MCF 10A (cell line): ENCODE measurements around the gene MGAT5. TPM values are rescaled to one million over a fixed set of nuclear protein-coding genes. Genes with fewer than 3 reads are reported as not detected.

Experiments
- BruUV-seq: library from RNA; stranded (reverse); fragments of 400-500 nt; replicated peaks from 2 replicates; lab custom pipeline; 2021; lab: Mats Ljungman, UMichigan
- CTCF ChIA-PET: fragments of 300-600 bp; sonication (Branson Sonifier 250); formaldehyde crosslinking; extraction: SDS; loops from one replicate; lab custom pipeline; 2021; ENCODE audit warnings: antibody characterized with exemption, inconsistent platforms; lab: Yijun Ruan, JAX
- POLR2A ChIA-PET: fragments of 300-600, 350-650 bp; sonication (Branson Sonifier 250); formaldehyde crosslinking; extraction: SDS; loops from one replicate; lab custom pipeline; 2020; ENCODE audit warnings: antibody characterized with exemption, inconsistent platforms; lab: Yijun Ruan, JAX
- DNase-seq: peaks from one replicate; pipeline ENCODE4 v3.0.0-alpha.2; 2018; ENCODE audit not compliant: unreplicated experiment
- H3K27ac Mint-ChIP-seq: one replicate; pipeline ENCODE4 v1.8.0; 2022; ENCODE audit warnings: mild to moderate bottlenecking, low read depth, mixed read lengths; ENCODE audit not compliant: unreplicated experiment
- H3K27me3 Mint-ChIP-seq: one replicate; pipeline ENCODE4 v1.8.0; 2022; ENCODE audit warnings: mixed read lengths; ENCODE audit not compliant: insufficient read depth, unreplicated experiment
- H3K36me3 Mint-ChIP-seq: one replicate; pipeline ENCODE4 v1.8.0; 2022; ENCODE audit warnings: mild to moderate bottlenecking, moderate library complexity, mixed read lengths; ENCODE audit not compliant: insufficient read depth, unreplicated experiment
- H3K4me1 Mint-ChIP-seq: one replicate; pipeline ENCODE4 v1.8.0; 2022; ENCODE audit warnings: mixed read lengths; ENCODE audit not compliant: insufficient read depth, unreplicated experiment
- H3K4me3 Mint-ChIP-seq: one replicate; pipeline ENCODE4 v1.8.0; 2022; ENCODE audit warnings: mild to moderate bottlenecking, moderate library complexity, mixed read lengths; ENCODE audit not compliant: unreplicated experiment
- H3K9me3 Mint-ChIP-seq: one replicate; pipeline ENCODE4 v1.8.0; 2022; ENCODE audit warnings: mixed read lengths; ENCODE audit not compliant: unreplicated experiment
- CTCF ChIP-seq: fragments of 200-600 bp; IDR thresholded peaks from one replicate; pipeline ENCODE4 v1.8.0; 2022; ENCODE audit warnings: antibody characterized with exemption, mild to moderate bottlenecking; ENCODE audit not compliant: unreplicated experiment
- intact Hi-C: fragments of 100-400 bp; cut with micrococcal nuclease; formaldehyde crosslinking; loops from 2 replicates; pipeline ENCODE4 v1.14.1; 2022
- total RNA-seq: library from RNA; stranded (reverse); gene quantifications from 2 replicates; pipeline ENCODE4 v1.2.3, GENCODE V29; 2022

MGAT5 gene
- total RNA-seq, 1 experiment from 2014 or later = 22.2 TPM

GRCh38 chr2:134457353-134457752, 203.5 kb downstream of the MGAT5 start:
- H3K4me1 Mint-ChIP-seq = peaks cover 8% of the 10 kb centered on the region
- no peaks in the 10 kb centered on the region for H3K9me3 Mint-ChIP-seq
- no TSS peak for BruUV-seq
- no peaks in the 10 kb centered on the region for H3K27me3 Mint-ChIP-seq
- no peak overlapping the region for H3K4me3 Mint-ChIP-seq
- peaks cover 6% of the 10 kb centered on the region for H3K36me3 Mint-ChIP-seq
- no peak for TF ChIP-seq CTCF
- H3K27ac Mint-ChIP-seq = no peak overlapping the region
- ChIA-PET CTCF (no interaction called here), POLR2A (no interaction called here)
- intact Hi-C loops = no loop called here
- DNase-seq = no peak

- Mint-ChIP-seq H3K4me1 (peaks cover 8% of the 10 kb centered on the region), H3K27me3 (no peaks in the 10 kb centered on the region), H3K9me3 (no peaks in the 10 kb centered on the region), H3K27ac (no peak overlapping the region), H3K4me3 (no peak overlapping the region), H3K36me3 (peaks cover 6% of the 10 kb centered on the region)
- no peak for DNase-seq
- intact Hi-C loops = no loop called here
- POLR2A ChIA-PET = no interaction called here
- CTCF ChIA-PET = interaction anchor here (0.7 to 4.1 kb wide), 4 partner anchors 10 to 1154 kb away, joined by 3 to 31 read pairs (median 3); no protein-coding TSS in a partner anchor
- BruUV-seq = no TSS peak
- TF ChIP-seq CTCF = no peak
Measured at GRCh38 chr2:134457765-134458472, 204.0 kb downstream of the MGAT5 start.

- CTCF ChIA-PET = interaction anchor here (0.6 to 4.1 kb wide), 7 partner anchors 10 to 1154 kb away, joined by 3 to 31 read pairs (median 3); no protein-coding TSS in a partner anchor
- Mint-ChIP-seq H3K9me3 (no peaks in the 10 kb centered on the region), H3K4me1 (peaks cover 8% of the 10 kb centered on the region), H3K27ac (no peak overlapping the region), H3K27me3 (no peaks in the 10 kb centered on the region), H3K4me3 (no peak overlapping the region), H3K36me3 (peaks cover 4% of the 10 kb centered on the region)
- POLR2A ChIA-PET = no interaction called here
- TF ChIP-seq CTCF = no peak
- no TSS peak for BruUV-seq
- DNase-seq = no peak
- intact Hi-C loops = no loop called here
Measured at GRCh38 chr2:134458473-134458853, 204.6 kb downstream of the MGAT5 start.

GRCh38 chr2:134458950-134459349, 205.1 kb downstream of the MGAT5 start:
- Mint-ChIP-seq H3K36me3 (no peaks in the 10 kb centered on the region), H3K27ac (no peak overlapping the region), H3K27me3 (no peaks in the 10 kb centered on the region), H3K4me3 (no peak overlapping the region), H3K4me1 (peaks cover 8% of the 10 kb centered on the region), H3K9me3 (no peaks in the 10 kb centered on the region)
- no TSS peak for BruUV-seq
- intact Hi-C loops = no loop called here
- ChIA-PET CTCF (interaction anchor here (0.6 to 4.1 kb wide), 6 partner anchors 11 to 442 kb away, joined by 3 to 31 read pairs (median 3); no protein-coding TSS in a partner anchor), POLR2A (no interaction called here)
- no peak for DNase-seq
- TF ChIP-seq CTCF = no peak
